Endothelial cell of umbilical vein (primary cell): Measurements from ENCODE around the gene MLLT6. TPM values are rescaled to one million over a fixed set of nuclear protein-coding genes. Genes with fewer than 3 reads are reported as not detected.

ENCODE experiments used
- BruUV-seq: library from RNA; stranded (reverse); fragments of 400-500 nt; replicated peaks from 2 replicates; lab custom pipeline; 2021; lab: Mats Ljungman, UMichigan
- CTCF ChIA-PET: fragments of 300-600, 350-600 bp; sonication (Branson Sonifier 250); formaldehyde crosslinking; loops from one replicate; lab custom pipeline; 2021; ENCODE audit warnings: antibody characterized with exemption, inconsistent platforms; lab: Charles Lee
- POLR2A ChIA-PET: fragments of 300-600, 350-600 bp; sonication (Branson Sonifier 250); formaldehyde crosslinking; loops from one replicate; lab custom pipeline; 2021; ENCODE audit warnings: antibody characterized with exemption, inconsistent platforms; lab: Charles Lee
- DNase-seq: peaks from one replicate; pipeline ENCODE4 v3.0.0-alpha.2; 2011; ENCODE audit warnings: low read depth, low spot score
- FAIRE-seq: peaks from 2 replicates; lab custom pipeline; 2011; peaks lifted over from hg19 to GRCh38; lab: Jason Lieb, UNC
- H2AFZ ChIP-seq: 2 replicates; pipeline ENCODE4 v1.6.0; 2012; ENCODE audit warnings: low read depth, low read length, control low read depth, inconsistent platforms
- H3K27ac ChIP-seq: 2 replicates; pipeline ENCODE4 v1.5.1; 2011; ENCODE audit warnings: low read depth, mild to moderate bottlenecking, control low read depth, low read length, moderate library complexity; ENCODE audit not compliant: insufficient read depth
- H3K27me3 ChIP-seq, 2 experiments: 2 replicates each; pipeline versions ENCODE4 v1.6.0 to v1.6.1; 2011; ENCODE audit warnings: low read length in 2 of 2, mixed read lengths in 1 of 2; ENCODE audit not compliant: control insufficient read depth in 2 of 2, insufficient read depth in 2 of 2
- H3K36me3 ChIP-seq, 2 experiments: 2 replicates in 1 of 2; 3 replicates in 1 of 2; pipeline ENCODE4 v1.5.1; 2011; ENCODE audit warnings: low read length in 2 of 2, mild to moderate bottlenecking in 1 of 2, moderate library complexity in 1 of 2; ENCODE audit not compliant: control insufficient read depth in 2 of 2, insufficient read depth in 2 of 2; ENCODE audit errors: extremely low read depth in 1 of 2
- H3K4me1 ChIP-seq: 3 replicates; pipeline ENCODE4 v1.5.1; 2011; ENCODE audit warnings: mild to moderate bottlenecking, low read length; ENCODE audit not compliant: control insufficient read depth, insufficient read depth; ENCODE audit errors: extremely low read depth
- H3K4me2 ChIP-seq: 2 replicates; pipeline ENCODE4 v1.6.1; 2011; ENCODE audit warnings: low read length, control low read depth, mixed read lengths; ENCODE audit not compliant: insufficient read depth
- H3K4me3 ChIP-seq, 3 experiments: fragments of 200-600 bp in 1 of 3; sonication (generic), shearing (Covaris generic) in 1 of 3; replicated peaks in 1 of 3; 2 replicates each; pipeline ENCODE4 v1.5.1; 2011 to 2016; ENCODE audit warnings: control low read depth in 3 of 3, low read length in 3 of 3, mild to moderate bottlenecking in 2 of 3, inconsistent platforms in 1 of 3, low read depth in 1 of 3, moderate library complexity in 1 of 3; ENCODE audit not compliant: insufficient read depth in 1 of 3
- H3K79me2 ChIP-seq: 2 replicates; pipeline ENCODE4 v1.6.0; 2012; ENCODE audit warnings: low read length, inconsistent platforms; ENCODE audit not compliant: control insufficient read depth, insufficient read depth
- H3K9ac ChIP-seq: replicated peaks from 2 replicates; pipeline ENCODE3; 2011; ENCODE audit warnings: low read length, control low read depth; ENCODE audit not compliant: insufficient read depth; ENCODE audit errors: extremely low read depth
- H3K9me1 ChIP-seq: replicated peaks from 3 replicates; pipeline ENCODE4 v1.6.0; 2011; ENCODE audit warnings: mild to moderate bottlenecking, low read length; ENCODE audit not compliant: control insufficient read depth, insufficient read depth; ENCODE audit errors: extremely low read depth
- H3K9me3 ChIP-seq: replicated peaks from 2 replicates; pipeline ENCODE4 v1.5.1; 2012; ENCODE audit warnings: low read length, inconsistent platforms; ENCODE audit not compliant: control insufficient read depth, insufficient read depth
- H4K20me1 ChIP-seq: replicated peaks from 2 replicates; pipeline ENCODE3; 2011; ENCODE audit warnings: mild to moderate bottlenecking, low read length; ENCODE audit not compliant: control insufficient read depth, insufficient read depth; ENCODE audit errors: extremely low read depth
- CTCF ChIP-seq, 2 donors: IDR thresholded peaks; 1 replicate in 1 of 2; 2 replicates in 1 of 2; pipeline ENCODE4 v1.5.1; 2011; ENCODE audit warnings: low read length in 2 of 2, mild to moderate bottlenecking in 2 of 2, moderate library complexity in 2 of 2, control low read depth in 1 of 2, inconsistent platforms in 1 of 2, low read depth in 1 of 2; ENCODE audit not compliant: insufficient read depth in 1 of 2; ENCODE audit errors: extremely low read depth in 1 of 2
- EZH2 ChIP-seq: IDR thresholded peaks from 2 replicates; pipeline ENCODE4 v1.6.1; 2012; ENCODE audit warnings: borderline replicate concordance, low read depth, mild to moderate bottlenecking, moderate library complexity, low read length, inconsistent platforms; ENCODE audit not compliant: severe bottlenecking
- FOS ChIP-seq: IDR thresholded peaks from 2 replicates; pipeline ENCODE4 v1.6.1; 2011; ENCODE audit warnings: mild to moderate bottlenecking, low read length, moderate library complexity, borderline replicate concordance; ENCODE audit not compliant: insufficient read depth
- GATA2 ChIP-seq: IDR thresholded peaks from 2 replicates; pipeline ENCODE4 v1.7.0; 2011; ENCODE audit warnings: low read depth, mild to moderate bottlenecking, moderate library complexity, mixed read lengths, low read length; ENCODE audit not compliant: insufficient read length, insufficient read depth
- JUN ChIP-seq: IDR thresholded peaks from 2 replicates; pipeline ENCODE4 v1.6.1; 2011; ENCODE audit warnings: borderline replicate concordance, low read depth; ENCODE audit not compliant: insufficient read length, insufficient read depth
- MAX ChIP-seq: IDR thresholded peaks from 2 replicates; pipeline ENCODE4 v1.6.1; 2011; ENCODE audit not compliant: insufficient read depth, insufficient read length
- MYC ChIP-seq: IDR thresholded peaks from one replicate; pipeline ENCODE4 v1.6.1; 2011; ENCODE audit warnings: mild to moderate bottlenecking, low read depth, low read length
- POLR2A ChIP-seq: IDR thresholded peaks from 2 replicates; pipeline ENCODE4 v1.6.1; 2012; ENCODE audit warnings: low read depth, mild to moderate bottlenecking, control low read depth, low read length
- POLR2AphosphoS5 ChIP-seq: IDR thresholded peaks from 2 replicates; pipeline ENCODE4 v1.6.1; 2012; ENCODE audit warnings: low read depth, mild to moderate bottlenecking, control low read depth, low read length, moderate library complexity; ENCODE audit not compliant: insufficient read depth
- dilution Hi-C: fragments of 300-500 bp; cut with MboI; formaldehyde crosslinking; loops from one replicate; pipeline ENCODE4 v1.15.0; 2019; ENCODE audit warnings: low sequenced_read_pairs; ENCODE audit not compliant: extremely low pct_ligation_motif_present
- intact Hi-C: fragments of 100-400 bp; cut with micrococcal nuclease; formaldehyde crosslinking; loops from one replicate; pipeline ENCODE4 v1.10.0; 2022
- polyA plus RNA-seq, 4 experiments: library from polyadenylated mRNA; depleted of rRNA in 3 of 4; stranded (reverse) in 3 of 4; unstranded in 1 of 4; fragments of >200 nt; gene quantifications; 2 replicates each; pipeline versions ENCODE4 v1.2.1 to v1.2.3, GENCODE V29; 2011 to 2012; ENCODE audit warnings: missing spikeins in 1 of 4
- total RNA-seq: library from RNA; stranded (reverse); gene quantifications from 2 replicates; pipeline ENCODE4 v1.2.3, GENCODE V29; 2021

The MLLT6 gene
- total and polyA plus RNA-seq, 2 donors (not counting 3 experiments of a cell fraction or from before 2014, with no cell fraction given) = 32.1 to 85.4 TPM

GRCh38 chr17:38697061-38697820 lies 7.8 kb upstream of the MLLT6 start:
- Histone ChIP-seq H3K27ac (no peak overlapping the region), H3K9me3 (no peaks in the 10 kb centered on the region), H3K4me3 (no peak overlapping the region), H3K9ac (no peak overlapping the region), H4K20me1 (no peaks in the 10 kb centered on the region), H3K27me3 (peaks cover 0 to 2% of the 10 kb centered on the region in 2 experiments), H3K36me3 (no peaks in the 10 kb centered on the region), H3K4me1 (peaks cover 9% of the 10 kb centered on the region), H3K9me1 (no peaks in the 10 kb centered on the region), H2AFZ (no peak overlapping the region), H3K79me2 (no peaks in the 10 kb centered on the region), H3K4me2 (no peak overlapping the region)
- intact Hi-C loops (no loop called here), dilution Hi-C loops (no loop called here)
- BruUV-seq = no TSS peak
- TF ChIP-seq POLR2AphosphoS5 = no peak
- no peak for TF ChIP-seq MAX
- no peak for TF ChIP-seq FOS
- no peak for TF ChIP-seq MYC
- ChIA-PET POLR2A (no interaction called here), CTCF (interaction anchor here (1.0 to 3.0 kb wide), 4 partner anchors 8 to 38 kb away, joined by 3 to 12 read pairs (median 8); partner anchors contain the start of gene MLLT6)
- no peak for DNase-seq
- no peak for FAIRE-seq

- Histone ChIP-seq H4K20me1 (no peaks in the 10 kb centered on the region), H3K4me1 (peaks cover 22% of the 10 kb centered on the region), H3K9ac (no peak overlapping the region), H3K27ac (no peak overlapping the region), H3K79me2 (no peaks in the 10 kb centered on the region), H3K27me3 (peaks cover 0 to 2% of the 10 kb centered on the region in 2 experiments), H3K4me2 (no peak overlapping the region), H2AFZ (no peak overlapping the region), H3K36me3 (no peaks in the 10 kb centered on the region), H3K4me3 (no peak overlapping the region), H3K9me3 (no peaks in the 10 kb centered on the region), H3K9me1 (no peaks in the 10 kb centered on the region)
- dilution Hi-C loops (no loop called here), intact Hi-C loops (no loop called here)
- BruUV-seq = no TSS peak
- POLR2A ChIA-PET = no interaction called here
- CTCF ChIA-PET = interaction anchor here (1.0 to 2.3 kb wide), 2 partner anchors 12 to 36 kb away, joined by 4 to 7 read pairs; no protein-coding TSS in a partner anchor
- no peak for DNase-seq
- no peak for FAIRE-seq
- TF ChIP-seq CTCF (IDR thresholded peaks at IDR 0.05; ENCODE audit: extremely low read depth in 1 of 2, insufficient read depth in 1 of 2, low read depth in 1 of 2, low read length in 2 of 2) (no peak), MYC (no peak), FOS (no peak), JUN (no peak), POLR2AphosphoS5 (no peak), GATA2 (no peak), EZH2 (no peak), MAX (no peak), POLR2A (no peak)
These were observed 6.3 kb upstream of the MLLT6 start for GRCh38 chr17:38698760-38699159.
